Kidney (tissue), 14 donors: ENCODE data around the gene PTAFR. TPM values are rescaled to one million over a fixed set of nuclear protein-coding genes. Genes with fewer than 3 reads are reported as not detected.

Source experiments
- DNase-seq, 5 donors: peaks; one replicate each; pipeline ENCODE4 v3.0.0-alpha.2; 2013 to 2020
- FAIRE-seq: peaks from 2 replicates; lab custom pipeline; 2012; peaks lifted over from hg19 to GRCh38; lab: Jason Lieb, UNC
- H3K27ac ChIP-seq, 2 donors: one replicate each; pipeline ENCODE4 v1.7.0; 2013; ENCODE audit warnings: low read depth in 2 of 2, low read length in 2 of 2, inconsistent platforms in 1 of 2
- H3K27me3 ChIP-seq: one replicate; pipeline ENCODE4 v1.7.1; 2013; ENCODE audit warnings: low read length, inconsistent platforms; ENCODE audit not compliant: control insufficient read depth, insufficient read depth
- H3K36me3 ChIP-seq, 3 donors: one replicate each; pipeline versions ENCODE4 v1.7.0 to v1.7.1; 2013; ENCODE audit warnings: low read length in 3 of 3, control low read depth in 1 of 3, inconsistent platforms in 1 of 3; ENCODE audit not compliant: insufficient read depth in 3 of 3, control insufficient read depth in 2 of 3
- H3K4me1 ChIP-seq, 3 donors: one replicate each; pipeline versions ENCODE4 v1.7.0 to v1.7.1; 2013; ENCODE audit warnings: low read length in 3 of 3, inconsistent platforms in 1 of 3, low read depth in 1 of 3; ENCODE audit not compliant: control insufficient read depth in 2 of 3, insufficient read depth in 2 of 3
- H3K4me3 ChIP-seq, 3 donors: one replicate each; pipeline versions ENCODE4 v1.7.0 to v1.8.1; 2013; ENCODE audit warnings: low read length in 3 of 3, control low read depth in 1 of 3, inconsistent platforms in 1 of 3
- H3K9ac ChIP-seq, 3 donors: one replicate each; pipeline versions ENCODE4 v1.7.0 to v1.7.1; 2013; ENCODE audit warnings: low read length in 3 of 3, control low read depth in 1 of 3, inconsistent platforms in 1 of 3
- H3K9me3 ChIP-seq, 3 donors: one replicate each; pipeline versions ENCODE4 v1.7.0 to v1.7.1; 2013; ENCODE audit warnings: low read length in 3 of 3, control low read depth in 1 of 3, inconsistent platforms in 1 of 3; ENCODE audit not compliant: control insufficient read depth in 2 of 3, insufficient read depth in 1 of 3
- intact Hi-C: fragments of 100-400 bp; cut with DNase I; formaldehyde crosslinking; loops from one replicate; pipeline ENCODE4 v1.11.1; 2022
- polyA plus RNA-seq: library from polyadenylated mRNA; stranded (reverse); fragments of 350-450 nt; fragmentation: Illumina TruSeq; extraction: RNeasy Lipid Tissue Mini Kit (QIAGEN cat#74804); gene quantifications from one replicate; pipeline ENCODE4 v1.2.3, GENCODE V29; 2014; ENCODE audit warnings: low read depth, low replicate concordance; ENCODE audit not compliant: insufficient read depth
- total RNA-seq: library from RNA; stranded (reverse); fragmentation: NEBNext Ultra II Directional; extraction: Animal tissue kit (Norgen Biotek cat#: 25700); gene quantifications from one replicate; pipeline ENCODE4 v1.2.1, GENCODE V29; 2021
- TF ChIP-seq, protein P1 (sequence below): IDR thresholded peaks from 3 replicates; pipeline ENCODE4 v1.5.1; 2012; ENCODE audit warnings: mild to moderate bottlenecking, moderate library complexity, borderline replicate concordance; ENCODE audit not compliant: insufficient read depth; ENCODE audit errors: extremely low read depth
- donor health status: control.
- donor health status: control.
- donor health status: control.
- donor health status: control.
- donor health status: control.
- donor health status: DM: yes; HTN: yes; CAD: no.
- donor health status: Normal renal cell carcinoma (clear cell type).

The PTAFR gene
- total and polyA plus RNA-seq, 2 donors from 2014 or later: 2.4 to 16.4 TPM

DNA sequence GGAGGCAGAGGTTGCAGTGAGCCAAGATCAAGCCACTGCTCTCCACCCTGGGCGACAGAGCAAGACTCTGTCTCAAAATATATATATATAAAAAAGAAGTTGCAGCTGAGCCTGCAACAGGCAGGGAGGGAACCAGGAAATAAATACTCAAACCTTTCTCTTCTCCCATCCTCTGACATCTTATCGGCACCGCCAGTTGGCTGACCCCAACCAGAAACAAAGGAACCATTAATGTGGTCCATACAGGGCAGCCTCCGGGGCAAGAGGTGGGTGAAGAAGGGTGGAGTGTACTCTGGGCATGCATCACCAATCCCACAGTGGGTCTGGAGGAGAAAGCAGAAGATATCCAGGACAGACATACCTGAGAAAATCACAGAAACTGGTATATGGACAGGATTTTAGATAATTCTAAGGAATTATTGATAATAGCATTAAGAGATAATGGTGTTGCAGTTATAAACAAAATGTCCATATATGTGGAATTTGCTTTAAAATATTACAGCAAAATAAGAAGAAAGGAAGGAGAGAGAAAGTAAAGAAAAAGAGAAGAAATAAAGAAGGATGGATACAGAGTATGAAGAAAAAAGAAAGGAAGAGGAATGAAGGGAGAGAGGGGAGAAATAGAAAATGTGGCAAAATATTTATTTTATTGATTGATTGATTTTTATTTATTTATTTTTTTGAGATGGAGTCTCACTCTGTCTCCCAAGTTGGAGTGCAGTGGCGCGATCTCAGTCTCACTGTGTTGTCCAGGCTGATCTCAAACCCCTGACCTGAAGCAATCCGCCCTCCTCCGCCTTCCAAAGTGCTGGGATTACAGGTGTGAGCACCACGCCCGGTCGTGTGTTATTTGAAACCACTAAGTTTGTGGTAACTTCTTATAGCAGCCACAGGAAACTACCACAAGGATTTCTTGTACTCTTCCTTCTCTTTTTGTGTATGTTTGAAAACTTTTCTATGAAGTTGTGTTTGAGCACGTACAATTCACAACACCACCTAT lies 4.1 kb upstream of the PTAFR start:
- intact Hi-C loops: no loop called here
- TF ChIP-seq, protein P1, sequence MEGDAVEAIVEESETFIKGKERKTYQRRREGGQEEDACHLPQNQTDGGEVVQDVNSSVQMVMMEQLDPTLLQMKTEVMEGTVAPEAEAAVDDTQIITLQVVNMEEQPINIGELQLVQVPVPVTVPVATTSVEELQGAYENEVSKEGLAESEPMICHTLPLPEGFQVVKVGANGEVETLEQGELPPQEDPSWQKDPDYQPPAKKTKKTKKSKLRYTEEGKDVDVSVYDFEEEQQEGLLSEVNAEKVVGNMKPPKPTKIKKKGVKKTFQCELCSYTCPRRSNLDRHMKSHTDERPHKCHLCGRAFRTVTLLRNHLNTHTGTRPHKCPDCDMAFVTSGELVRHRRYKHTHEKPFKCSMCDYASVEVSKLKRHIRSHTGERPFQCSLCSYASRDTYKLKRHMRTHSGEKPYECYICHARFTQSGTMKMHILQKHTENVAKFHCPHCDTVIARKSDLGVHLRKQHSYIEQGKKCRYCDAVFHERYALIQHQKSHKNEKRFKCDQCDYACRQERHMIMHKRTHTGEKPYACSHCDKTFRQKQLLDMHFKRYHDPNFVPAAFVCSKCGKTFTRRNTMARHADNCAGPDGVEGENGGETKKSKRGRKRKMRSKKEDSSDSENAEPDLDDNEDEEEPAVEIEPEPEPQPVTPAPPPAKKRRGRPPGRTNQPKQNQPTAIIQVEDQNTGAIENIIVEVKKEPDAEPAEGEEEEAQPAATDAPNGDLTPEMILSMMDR: no peak
- Histone ChIP-seq H3K27me3 (no peaks in the 10 kb centered on the region), H3K36me3 (no peaks in the 10 kb centered on the region), H3K4me3 (no peak overlapping the region), H3K9me3 (no peaks in the 10 kb centered on the region), H3K4me1 (no peaks in the 10 kb centered on the region), H3K27ac (no peak overlapping the region), H3K9ac (no peak overlapping the region)
- DNase-seq (no peak), FAIRE-seq (no peak)

DNA sequence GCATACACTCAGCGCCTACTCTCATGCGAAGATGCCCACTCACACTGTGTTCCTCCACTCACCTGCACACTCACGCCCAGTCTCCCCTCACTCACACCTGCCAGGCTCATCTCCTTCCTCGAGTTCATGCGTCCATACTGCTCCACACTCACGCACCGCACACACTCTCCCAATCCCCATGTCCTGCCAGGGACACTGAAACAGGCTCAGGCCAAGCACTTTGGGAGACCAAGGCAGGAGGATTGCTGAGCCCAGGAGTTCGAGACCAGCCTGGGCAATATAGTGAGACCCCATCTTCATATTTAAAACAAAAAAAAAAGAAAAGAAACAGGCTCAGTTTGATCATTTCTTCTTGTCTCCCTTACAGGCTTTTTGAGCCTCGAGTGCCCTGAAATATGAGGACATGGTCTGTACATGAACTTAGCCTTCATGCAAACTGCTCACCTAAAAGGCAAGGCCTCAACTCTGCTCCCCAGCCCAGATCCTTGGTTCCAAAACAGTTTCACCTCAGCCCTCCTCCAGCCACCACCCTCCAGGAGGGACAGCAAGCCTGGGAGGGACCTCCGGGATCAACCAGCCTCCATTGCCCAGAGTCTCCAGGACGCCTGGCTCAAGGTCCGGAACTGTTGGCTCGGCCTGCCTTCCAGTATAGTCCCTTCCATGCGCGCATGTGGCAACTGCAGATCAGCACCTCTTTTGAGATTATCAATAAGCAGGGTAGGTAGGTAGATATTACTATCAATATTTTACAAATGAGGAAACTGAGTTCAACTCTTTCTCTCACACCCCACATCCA lies 2.4 kb upstream of the PTAFR start:
- TF ChIP-seq, protein P1: no peak
- no peak for DNase-seq
- no peaks in the 10 kb centered on the region for H3K9me3 ChIP-seq

DNA sequence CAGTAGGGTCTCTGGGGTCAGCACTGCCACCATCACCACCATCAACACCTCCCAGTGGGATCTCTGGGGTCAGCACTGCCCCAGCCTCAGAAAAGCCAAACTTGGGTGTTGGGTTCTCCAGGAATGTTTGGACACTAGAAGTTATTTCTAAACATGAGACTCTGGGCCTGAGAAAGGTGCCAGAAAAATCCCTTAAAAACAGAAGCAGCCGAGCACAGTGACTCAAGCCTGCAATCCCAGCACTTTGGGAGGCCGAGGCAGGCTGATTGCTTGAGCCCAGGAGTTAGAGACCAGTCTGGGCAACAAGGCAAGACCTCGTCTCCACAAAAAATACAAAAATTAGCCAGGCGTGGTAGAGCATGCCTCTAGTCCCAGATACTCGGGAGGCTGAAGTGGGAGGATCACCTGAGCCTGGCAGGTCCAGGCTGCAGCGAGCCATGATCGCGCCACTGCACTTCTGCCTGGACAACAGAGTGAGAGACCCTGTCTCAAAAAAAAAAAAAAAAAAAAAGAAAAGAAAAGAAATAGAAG lies 470 bp downstream of the PTAFR start:
- Histone ChIP-seq H3K9ac (no peak overlapping the region), H3K9me3 (no peaks in the 10 kb centered on the region), H3K36me3 (no peaks in the 10 kb centered on the region), H3K27ac (no peak overlapping the region), H3K4me3 (no peak overlapping the region), H3K4me1 (no peaks in the 10 kb centered on the region), H3K27me3 (no peaks in the 10 kb centered on the region)
- intact Hi-C loops: no loop called here
- TF ChIP-seq, protein P1: no peak
- FAIRE-seq: no peak
- DNase-seq: no peak

More for the DNA sequence above, 2.4 kb upstream of the PTAFR start:
- H3K27me3 ChIP-seq: no peaks in the 10 kb centered on the region
- intact Hi-C loops: no loop called here
- no peak overlapping the region for H3K4me3 ChIP-seq
- no peak overlapping the region for H3K9ac ChIP-seq
- no peak overlapping the region for H3K27ac ChIP-seq
- H3K36me3 ChIP-seq: no peaks in the 10 kb centered on the region
- no peaks in the 10 kb centered on the region for H3K4me1 ChIP-seq
- FAIRE-seq: no peak
